ENCODE data around the gene IL18BP.

Gene IL18BP

DNA sequence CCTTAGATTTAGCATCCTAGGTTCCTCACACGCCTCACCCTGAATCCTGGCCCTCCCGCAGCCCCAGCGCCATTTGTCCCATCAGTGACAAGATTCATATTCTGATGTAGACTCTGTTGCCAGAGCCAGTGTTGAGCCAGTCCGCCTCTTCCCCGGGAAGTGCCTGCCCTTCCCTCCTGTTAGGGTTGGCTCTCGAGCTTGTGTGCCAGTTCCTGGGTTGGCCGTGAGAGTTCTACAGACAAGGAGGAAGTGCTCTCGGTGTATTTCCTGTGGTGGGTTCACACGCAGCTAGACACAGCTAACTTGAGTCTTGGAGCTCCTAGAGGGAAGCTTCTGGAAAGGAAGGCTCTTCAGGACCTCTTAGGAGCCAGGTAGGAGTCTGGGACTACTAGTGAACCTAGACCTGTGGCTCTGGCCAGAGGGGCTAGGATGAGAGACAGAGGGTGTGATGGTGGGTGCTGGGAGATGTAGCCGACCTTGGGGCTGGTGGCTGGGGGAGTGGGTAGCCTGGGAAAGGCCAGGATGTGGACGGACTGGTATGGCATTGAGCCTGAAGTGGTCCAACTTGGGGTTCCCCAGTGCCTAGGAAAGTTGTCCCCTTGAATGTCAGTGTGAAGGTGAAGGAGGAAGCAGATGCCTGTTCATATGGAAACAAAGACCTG is at the start of gene IL18BP:
IL18BP (plus strand) TSS at position 261 of the 662 bp plus-strand sequence. CDS start 1,076 bp downstream, outside the sequence.
- H3K4me3 ChIP-seq (ENCODE audit: low read depth, low read length) = no peak within 1 kb of the TSS
- H3K9ac ChIP-seq (ENCODE audit: low read depth, low read length) = no peak within 1 kb of the TSS
- H3K4me1 ChIP-seq (ENCODE audit: control insufficient read depth, insufficient read depth, low read length) = no peaks in the 10 kb centered on the region
- no peaks in the 10 kb centered on the region for H3K9me3 ChIP-seq (ENCODE audit: control insufficient read depth, insufficient read depth, low read length)
- H3K27me3 ChIP-seq (ENCODE audit: control insufficient read depth, insufficient read depth, low read length) = no peaks in the 10 kb centered on the region
- peaks cover 43% of the 10 kb centered on the region for H3K36me3 ChIP-seq (ENCODE audit: control insufficient read depth, insufficient read depth, low read length)

DNA sequence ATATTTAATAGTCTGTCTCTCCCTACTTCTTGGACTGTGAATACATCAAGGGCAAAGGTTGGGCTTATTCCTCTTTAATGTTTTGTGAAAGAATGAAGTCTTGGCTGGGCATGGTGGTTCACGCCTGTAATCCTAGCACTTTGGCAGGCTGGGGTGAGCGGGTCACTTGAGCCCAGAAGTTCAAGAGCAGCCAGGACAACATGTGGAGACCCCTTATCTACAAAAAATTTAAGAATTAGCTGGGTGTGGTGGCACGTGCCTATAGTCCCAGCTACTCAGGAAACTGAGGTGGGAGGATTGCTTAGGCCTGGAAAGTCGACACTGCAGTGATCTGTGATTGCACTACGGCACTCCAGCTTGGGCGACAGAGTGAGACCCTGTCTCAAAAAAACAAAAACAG is 49.7 kb upstream of the IL18BP start:
- Histone ChIP-seq H3K36me3 (ENCODE audit: control insufficient read depth, insufficient read depth, low read length) (no peaks in the 10 kb centered on the region), H3K4me3 (ENCODE audit: low read depth, low read length) (no peak overlapping the region), H3K9ac (ENCODE audit: low read depth, low read length) (no peak overlapping the region), H3K9me3 (ENCODE audit: control insufficient read depth, insufficient read depth, low read length) (no peaks in the 10 kb centered on the region), H3K4me1 (ENCODE audit: control insufficient read depth, insufficient read depth, low read length) (no peaks in the 10 kb centered on the region), H3K27me3 (ENCODE audit: control insufficient read depth, insufficient read depth, low read length) (no peaks in the 10 kb centered on the region)

DNA sequence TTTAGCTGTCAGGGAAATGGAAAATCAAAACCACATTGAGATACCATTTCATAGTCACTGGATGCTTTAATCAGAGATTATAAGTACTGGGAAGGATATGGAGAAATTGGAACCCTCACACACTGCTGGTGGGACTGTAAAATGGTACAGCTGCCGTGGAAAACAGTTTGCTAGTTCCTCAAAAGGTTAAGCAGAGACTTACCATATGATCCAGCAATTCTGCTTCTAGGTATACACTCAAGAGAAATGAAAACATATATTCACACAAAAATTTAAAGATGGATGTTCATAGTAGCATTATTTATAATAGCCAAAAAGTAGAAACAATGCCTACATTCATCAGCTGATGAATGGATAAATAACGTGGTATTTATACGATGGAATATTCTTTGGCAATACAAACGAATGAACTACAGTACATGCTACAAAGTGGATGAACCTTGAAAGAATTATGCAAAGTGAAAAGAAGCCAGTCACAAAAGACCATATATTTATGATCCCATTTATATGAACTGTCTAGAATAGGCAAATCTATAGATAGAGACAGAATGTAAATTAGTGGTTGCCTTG is 46.9 kb upstream of the IL18BP start:
- H3K9me3 ChIP-seq (ENCODE audit: control insufficient read depth, insufficient read depth, low read length) = no peaks in the 10 kb centered on the region
- H3K36me3 ChIP-seq (ENCODE audit: control insufficient read depth, insufficient read depth, low read length) = no peaks in the 10 kb centered on the region
- no peak overlapping the region for H3K9ac ChIP-seq (ENCODE audit: low read depth, low read length)
- H3K27me3 ChIP-seq (ENCODE audit: control insufficient read depth, insufficient read depth, low read length) = no peaks in the 10 kb centered on the region
- no peak overlapping the region for H3K4me3 ChIP-seq (ENCODE audit: low read depth, low read length)
- H3K4me1 ChIP-seq (ENCODE audit: control insufficient read depth, insufficient read depth, low read length) = no peaks in the 10 kb centered on the region

DNA sequence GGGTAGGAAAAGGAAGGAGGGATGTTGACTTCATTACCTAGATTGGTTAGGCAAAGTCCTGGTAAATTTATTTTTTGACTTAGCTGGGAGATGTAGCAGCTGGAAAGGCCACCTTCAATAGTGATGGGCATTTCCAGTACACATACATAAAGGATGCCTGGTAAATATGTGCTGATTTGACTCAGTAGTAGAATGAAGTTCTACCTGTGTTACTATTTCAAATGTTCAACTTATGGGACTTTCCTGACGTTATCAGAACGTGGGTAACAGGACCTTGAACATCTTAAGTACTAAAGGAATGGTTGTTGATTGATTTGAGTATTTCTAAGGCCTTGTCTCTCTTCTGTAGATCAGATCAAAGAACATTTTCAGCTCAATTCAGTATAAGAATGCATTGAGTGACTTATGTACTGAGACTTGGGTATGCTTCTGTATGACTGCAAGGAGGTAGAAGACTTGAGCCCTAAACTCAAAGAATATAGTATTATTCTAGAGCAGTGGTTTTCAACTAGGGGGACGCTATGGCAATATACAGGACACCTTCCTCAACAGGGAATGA is 42.7 kb upstream of the IL18BP start:
- H3K4me1 ChIP-seq (ENCODE audit: control insufficient read depth, insufficient read depth, low read length) = no peaks in the 10 kb centered on the region
- H3K9me3 ChIP-seq (ENCODE audit: control insufficient read depth, insufficient read depth, low read length) = no peaks in the 10 kb centered on the region
- no peaks in the 10 kb centered on the region for H3K27me3 ChIP-seq (ENCODE audit: control insufficient read depth, insufficient read depth, low read length)
- H3K9ac ChIP-seq (ENCODE audit: low read depth, low read length) = no peak overlapping the region
- H3K4me3 ChIP-seq (ENCODE audit: low read depth, low read length) = no peak overlapping the region
- H3K36me3 ChIP-seq (ENCODE audit: control insufficient read depth, insufficient read depth, low read length) = no peaks in the 10 kb centered on the region

GRCh38 chr11:71962428-71963038 is 36.2 kb upstream of the IL18BP start:
- Histone ChIP-seq H3K36me3 (ENCODE audit: control insufficient read depth, insufficient read depth, low read length) (peaks cover 6% of the 10 kb centered on the region), H3K9me3 (ENCODE audit: control insufficient read depth, insufficient read depth, low read length) (no peaks in the 10 kb centered on the region), H3K4me1 (ENCODE audit: control insufficient read depth, insufficient read depth, low read length) (no peaks in the 10 kb centered on the region), H3K27me3 (ENCODE audit: control insufficient read depth, insufficient read depth, low read length) (no peaks in the 10 kb centered on the region), H3K9ac (ENCODE audit: low read depth, low read length) (no peak overlapping the region), H3K4me3 (ENCODE audit: low read depth, low read length) (no peak overlapping the region)

- H3K9me3 ChIP-seq (ENCODE audit: control insufficient read depth, insufficient read depth, low read length) = no peaks in the 10 kb centered on the region
- H3K36me3 ChIP-seq (ENCODE audit: control insufficient read depth, insufficient read depth, low read length) = peaks cover 6% of the 10 kb centered on the region
- no peaks in the 10 kb centered on the region for H3K4me1 ChIP-seq (ENCODE audit: control insufficient read depth, insufficient read depth, low read length)
- no peak overlapping the region for H3K9ac ChIP-seq (ENCODE audit: low read depth, low read length)
- H3K4me3 ChIP-seq (ENCODE audit: low read depth, low read length) = no peak overlapping the region
- no peaks in the 10 kb centered on the region for H3K27me3 ChIP-seq (ENCODE audit: control insufficient read depth, insufficient read depth, low read length)
These were observed 35.2 kb upstream of the IL18BP start for GRCh38 chr11:71963468-71963867.

- Histone ChIP-seq H3K9ac (ENCODE audit: low read depth, low read length) (no peak overlapping the region), H3K4me1 (ENCODE audit: control insufficient read depth, insufficient read depth, low read length) (no peaks in the 10 kb centered on the region), H3K27me3 (ENCODE audit: control insufficient read depth, insufficient read depth, low read length) (no peaks in the 10 kb centered on the region), H3K4me3 (ENCODE audit: low read depth, low read length) (no peak overlapping the region), H3K9me3 (ENCODE audit: control insufficient read depth, insufficient read depth, low read length) (no peaks in the 10 kb centered on the region), H3K36me3 (ENCODE audit: control insufficient read depth, insufficient read depth, low read length) (peaks cover 6% of the 10 kb centered on the region)
These were observed 34.1 kb upstream of the IL18BP start for GRCh38 chr11:71964641-71965040.

GRCh38 chr11:71971680-71972079 is 27.0 kb upstream of the IL18BP start:
- H3K9me3 ChIP-seq (ENCODE audit: control insufficient read depth, insufficient read depth, low read length) = no peaks in the 10 kb centered on the region
- H3K27me3 ChIP-seq (ENCODE audit: control insufficient read depth, insufficient read depth, low read length) = no peaks in the 10 kb centered on the region
- no peaks in the 10 kb centered on the region for H3K36me3 ChIP-seq (ENCODE audit: control insufficient read depth, insufficient read depth, low read length)
- no peak overlapping the region for H3K4me3 ChIP-seq (ENCODE audit: low read depth, low read length)
- H3K9ac ChIP-seq (ENCODE audit: low read depth, low read length) = no peak overlapping the region
- no peaks in the 10 kb centered on the region for H3K4me1 ChIP-seq (ENCODE audit: control insufficient read depth, insufficient read depth, low read length)

- H3K9ac ChIP-seq (ENCODE audit: low read depth, low read length) = no peak overlapping the region
- no peaks in the 10 kb centered on the region for H3K36me3 ChIP-seq (ENCODE audit: control insufficient read depth, insufficient read depth, low read length)
- no peak overlapping the region for H3K4me3 ChIP-seq (ENCODE audit: low read depth, low read length)
- peaks cover 3% of the 10 kb centered on the region for H3K4me1 ChIP-seq (ENCODE audit: control insufficient read depth, insufficient read depth, low read length)
- H3K27me3 ChIP-seq (ENCODE audit: control insufficient read depth, insufficient read depth, low read length) = no peaks in the 10 kb centered on the region
- H3K9me3 ChIP-seq (ENCODE audit: control insufficient read depth, insufficient read depth, low read length) = no peaks in the 10 kb centered on the region
These were observed 22.2 kb upstream of the IL18BP start for GRCh38 chr11:71976551-71976950.

DNA sequence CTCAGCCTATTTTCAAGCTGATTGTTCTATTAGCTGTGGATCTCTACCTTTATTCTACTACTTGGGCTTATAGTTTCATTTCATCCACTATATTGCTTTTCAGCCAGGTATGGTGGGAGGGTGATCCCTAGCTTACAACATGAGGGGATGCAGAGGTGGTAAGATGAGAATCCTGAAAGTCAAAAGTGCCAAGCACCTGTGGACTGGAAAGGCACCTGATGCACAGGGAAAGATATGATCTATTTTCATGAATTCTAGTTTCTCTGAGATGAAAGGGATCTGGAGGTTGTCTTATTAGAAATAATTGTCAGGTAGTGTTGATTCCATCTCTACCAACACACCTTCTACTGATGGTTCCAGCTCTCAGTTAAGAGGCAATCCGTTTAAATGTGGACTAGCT is 21.6 kb upstream of the IL18BP start:
- Histone ChIP-seq H3K4me3 (ENCODE audit: low read depth, low read length) (no peak overlapping the region), H3K27me3 (ENCODE audit: control insufficient read depth, insufficient read depth, low read length) (no peaks in the 10 kb centered on the region), H3K4me1 (ENCODE audit: control insufficient read depth, insufficient read depth, low read length) (peaks cover 3% of the 10 kb centered on the region), H3K36me3 (ENCODE audit: control insufficient read depth, insufficient read depth, low read length) (no peaks in the 10 kb centered on the region), H3K9ac (ENCODE audit: low read depth, low read length) (no peak overlapping the region), H3K9me3 (ENCODE audit: control insufficient read depth, insufficient read depth, low read length) (no peaks in the 10 kb centered on the region)

- Histone ChIP-seq H3K9me3 (ENCODE audit: control insufficient read depth, insufficient read depth, low read length) (no peaks in the 10 kb centered on the region), H3K27me3 (ENCODE audit: control insufficient read depth, insufficient read depth, low read length) (no peaks in the 10 kb centered on the region), H3K4me1 (ENCODE audit: control insufficient read depth, insufficient read depth, low read length) (peaks cover 3% of the 10 kb centered on the region), H3K36me3 (ENCODE audit: control insufficient read depth, insufficient read depth, low read length) (no peaks in the 10 kb centered on the region), H3K4me3 (ENCODE audit: low read depth, low read length) (no peak overlapping the region), H3K9ac (ENCODE audit: low read depth, low read length) (no peak overlapping the region)
These were observed 20.8 kb upstream of the IL18BP start for GRCh38 chr11:71977743-71978418.
